Measurements from ENCODE around the gene CRLF3.
A peak's percentile ranks its signal among the peaks of the same experiment; 100 is the strongest.
"Not testable (repeated sequence)": the region's sequence is repeated elsewhere in the genome, so short reads cannot be mapped to it uniquely, and the experiment has no call there.

CRLF3 gene

GRCh38 chr17:30827082-30827481, 2.6 kb upstream of the CRLF3 start:
- TF ChIP-seq CTCF (IDR thresholded peaks at IDR 0.05; ENCODE audit: borderline replicate concordance, control extremely low read depth, extremely low read depth, insufficient read depth, missing control alignments), result no peak
- in situ Hi-C loops (cut with MboI; ENCODE audit: low sequenced_read_pairs, unreplicated experiment), result no loop called here
- no peak for DNase-seq (ENCODE audit: low spot score)

GRCh38 chr17:30824002-30824355, 513 bp downstream of the CRLF3 start:
- in situ Hi-C loops (cut with MboI; ENCODE audit: low sequenced_read_pairs, unreplicated experiment), result no loop called here
- no peak for TF ChIP-seq CTCF (IDR thresholded peaks at IDR 0.05; ENCODE audit: borderline replicate concordance, control extremely low read depth, extremely low read depth, insufficient read depth, missing control alignments)
- peak; percentile 40 for DNase-seq (ENCODE audit: low spot score)

- in situ Hi-C loops (cut with MboI; ENCODE audit: low sequenced_read_pairs, unreplicated experiment), result no loop called here
- DNase-seq (ENCODE audit: low spot score), result no peak
- TF ChIP-seq CTCF (IDR thresholded peaks at IDR 0.05; ENCODE audit: borderline replicate concordance, control extremely low read depth, extremely low read depth, insufficient read depth, missing control alignments), result no peak
Measured at GRCh38 chr17:30823421-30823820, 1.1 kb downstream of the CRLF3 start.

- peak; percentile 31 for DNase-seq (ENCODE audit: low spot score)
- in situ Hi-C loops (cut with MboI; ENCODE audit: low sequenced_read_pairs, unreplicated experiment), result not testable (repeated sequence)
Measured at GRCh38 chr17:30822919-30823318, 1.6 kb downstream of the CRLF3 start.

- DNase-seq (ENCODE audit: low spot score), result no peak
- in situ Hi-C loops (cut with MboI; ENCODE audit: low sequenced_read_pairs, unreplicated experiment), result no loop called here
- TF ChIP-seq CTCF (IDR thresholded peaks at IDR 0.05; ENCODE audit: borderline replicate concordance, control extremely low read depth, extremely low read depth, insufficient read depth, missing control alignments), result no peak
Measured at GRCh38 chr17:30821871-30822723, 2.4 kb downstream of the CRLF3 start.

GRCh38 chr17:30819971-30820705, 4.4 kb downstream of the CRLF3 start:
- no peak for TF ChIP-seq CTCF (IDR thresholded peaks at IDR 0.05; ENCODE audit: borderline replicate concordance, control extremely low read depth, extremely low read depth, insufficient read depth, missing control alignments)
- no peak for DNase-seq (ENCODE audit: low spot score)
- in situ Hi-C loops (cut with MboI; ENCODE audit: low sequenced_read_pairs, unreplicated experiment), result no loop called here

GRCh38 chr17:30816165-30816564, 8.3 kb downstream of the CRLF3 start:
- no peak for TF ChIP-seq CTCF (IDR thresholded peaks at IDR 0.05; ENCODE audit: borderline replicate concordance, control extremely low read depth, extremely low read depth, insufficient read depth, missing control alignments)
- DNase-seq (ENCODE audit: low spot score), result no peak
- in situ Hi-C loops (cut with MboI; ENCODE audit: low sequenced_read_pairs, unreplicated experiment), result no loop called here

- in situ Hi-C loops (cut with MboI; ENCODE audit: low sequenced_read_pairs, unreplicated experiment); DNase-seq (ENCODE audit: low spot score): not testable (repeated sequence)
Measured at GRCh38 chr17:30814860-30815259, 9.6 kb downstream of the CRLF3 start.

GRCh38 chr17:30814236-30814635, 10.3 kb downstream of the CRLF3 start:
- DNase-seq (ENCODE audit: low spot score); in situ Hi-C loops (cut with MboI; ENCODE audit: low sequenced_read_pairs, unreplicated experiment): not testable (repeated sequence)

All from GM13976 (cell line).